Stimulated activated CD8-positive, alpha-beta memory T cell treated with anti-CD3 and anti-CD28 coated beads, Interleukin-12 subunit alpha, Interleukin-12 subunit beta, amount 100 ng/mL, for 1 hour (primary cell): ENCODE data around the gene ATG4C.

ENCODE experiments used
- DNase-seq: peaks from one replicate; pipeline ENCODE4 v3.0.0-alpha.2; 2020; ENCODE audit warnings: low read depth

ATG4C gene

GRCh38 chr1:62841587-62842169 lies 57.7 kb downstream of the ATG4C start:
- DNase-seq, result no peak

- no peak for DNase-seq
These were observed 60.1 kb downstream of the ATG4C start for GRCh38 chr1:62844030-62844429.

- no peak for DNase-seq
These were observed 65.1 kb downstream of the ATG4C start for GRCh38 chr1:62849031-62849430.

GRCh38 chr1:62852253-62852652 lies 68.3 kb downstream of the ATG4C start:
- DNase-seq, result no peak

GRCh38 chr1:62856960-62857359 lies 73.0 kb downstream of the ATG4C start:
- no peak for DNase-seq

- no peak for DNase-seq
These were observed 85.4 kb downstream of the ATG4C start for GRCh38 chr1:62869217-62869754.

- no peak for DNase-seq
These were observed 86.2 kb downstream of the ATG4C start for GRCh38 chr1:62870148-62870547.

- no peak for DNase-seq
These were observed 91.7 kb downstream of the ATG4C start for GRCh38 chr1:62875676-62876075.

- DNase-seq, result no peak
These were observed 92.6 kb downstream of the ATG4C start for GRCh38 chr1:62876535-62876934.

GRCh38 chr1:62877579-62877978 lies 93.6 kb downstream of the ATG4C start:
- no peak for DNase-seq

GRCh38 chr1:62879962-62880361 lies 96.0 kb downstream of the ATG4C start:
- no peak for DNase-seq

- DNase-seq, result no peak
These were observed 98.5 kb downstream of the ATG4C start for GRCh38 chr1:62882201-62883104.

- DNase-seq, result no peak
These were observed 100.3 kb downstream of the ATG4C start for GRCh38 chr1:62884156-62884740.

- no peak for DNase-seq
These were observed 104.0 kb downstream of the ATG4C start for GRCh38 chr1:62887799-62888507.

- DNase-seq, result no peak
These were observed 108.1 kb downstream of the ATG4C start for GRCh38 chr1:62891956-62892562.

- no peak for DNase-seq
These were observed 113.9 kb downstream of the ATG4C start for GRCh38 chr1:62897788-62898187.

- DNase-seq, result no peak
These were observed 116.6 kb downstream of the ATG4C start for GRCh38 chr1:62900566-62900965.

GRCh38 chr1:62901650-62902049 lies 117.7 kb downstream of the ATG4C start:
- DNase-seq, result no peak

GRCh38 chr1:62903522-62903921 lies 119.6 kb downstream of the ATG4C start:
- DNase-seq, result no peak

- no peak for DNase-seq
These were observed 120.3 kb downstream of the ATG4C start for GRCh38 chr1:62903982-62904855.

- no peak for DNase-seq
These were observed 120.9 kb downstream of the ATG4C start for GRCh38 chr1:62904856-62905225.
